ENCODE results near the gene AIF1. TPM values are rescaled to one million over a fixed set of nuclear protein-coding genes. Genes with fewer than 3 reads are reported as not detected.

Gene AIF1
- total RNA-seq, 1 experiment from 2014 or later, result not detected

- no peak for DNase-seq (ENCODE audit: low spot score)
These were observed 5.7 kb downstream of the AIF1 start, which contains the start of gene PRRC2A for GRCh38 chr6:31620586-31621319. PRRC2A (plus strand) TSS chr6:31620715; CDS start chr6:31622790, 2,075 bp downstream.

- DNase-seq (ENCODE audit: low spot score), result peak; percentile 22
These were observed 6.4 kb downstream of the AIF1 start for GRCh38 chr6:31621320-31621939.

GRCh38 chr6:31621991-31622390 lies 7.0 kb downstream of the AIF1 start:
- DNase-seq (ENCODE audit: low spot score), result peak; percentile 44

GRCh38 chr6:31622684-31623091 lies 7.7 kb downstream of the AIF1 start:
- DNase-seq (ENCODE audit: low spot score), result no peak

GRCh38 chr6:31624070-31624469 lies 9.0 kb downstream of the AIF1 start:
- DNase-seq (ENCODE audit: low spot score), result no peak

- no peak for DNase-seq (ENCODE audit: low spot score)
These were observed 11.9 kb downstream of the AIF1 start for GRCh38 chr6:31626952-31627351.

GRCh38 chr6:31627690-31628287 lies 12.8 kb downstream of the AIF1 start:
- no peak for DNase-seq (ENCODE audit: low spot score)

- DNase-seq (ENCODE audit: low spot score), result no peak
These were observed 14.0 kb downstream of the AIF1 start for GRCh38 chr6:31629014-31629413.

GRCh38 chr6:31630177-31630934 lies 15.3 kb downstream of the AIF1 start:
- no peak for DNase-seq (ENCODE audit: low spot score)

- DNase-seq (ENCODE audit: low spot score), result no peak
These were observed 16.2 kb downstream of the AIF1 start for GRCh38 chr6:31631209-31631608.

- DNase-seq (ENCODE audit: low spot score), result no peak
These were observed 16.7 kb downstream of the AIF1 start for GRCh38 chr6:31631681-31632278.

- no peak for DNase-seq (ENCODE audit: low spot score)
These were observed 17.4 kb downstream of the AIF1 start for GRCh38 chr6:31632279-31632946.

GRCh38 chr6:31633447-31633846 lies 18.4 kb downstream of the AIF1 start:
- DNase-seq (ENCODE audit: low spot score), result no peak

GRCh38 chr6:31634131-31634530 lies 19.1 kb downstream of the AIF1 start:
- DNase-seq (ENCODE audit: low spot score), result no peak

GRCh38 chr6:31634969-31635575 lies 20.0 kb downstream of the AIF1 start:
- no peak for DNase-seq (ENCODE audit: low spot score)

GRCh38 chr6:31636698-31637596 lies 21.9 kb downstream of the AIF1 start:
- no peak for DNase-seq (ENCODE audit: low spot score)

- DNase-seq (ENCODE audit: low spot score), result no peak
These were observed 24.0 kb downstream of the AIF1 start for GRCh38 chr6:31639043-31639442.

GRCh38 chr6:31639449-31639861 lies 24.4 kb downstream of the AIF1 start:
- DNase-seq (ENCODE audit: low spot score), result no peak

GRCh38 chr6:31640612-31641011 lies 25.6 kb downstream of the AIF1 start:
- no peak for DNase-seq (ENCODE audit: low spot score)

GRCh38 chr6:31641370-31641769 lies 26.3 kb downstream of the AIF1 start:
- no peak for DNase-seq (ENCODE audit: low spot score)
